Bone marrow (tissue), 2 donors: ENCODE data around the gene TAF15.

Experiments
- DNase-seq, 2 donors: peaks; one replicate each; lab custom pipeline; 2025; lab: John Stamatoyannopoulos, UW

The TAF15 gene

GRCh38 chr17:35821308-35821707, 12.0 kb downstream of the TAF15 start:
- DNase-seq, result no peak

DNA sequence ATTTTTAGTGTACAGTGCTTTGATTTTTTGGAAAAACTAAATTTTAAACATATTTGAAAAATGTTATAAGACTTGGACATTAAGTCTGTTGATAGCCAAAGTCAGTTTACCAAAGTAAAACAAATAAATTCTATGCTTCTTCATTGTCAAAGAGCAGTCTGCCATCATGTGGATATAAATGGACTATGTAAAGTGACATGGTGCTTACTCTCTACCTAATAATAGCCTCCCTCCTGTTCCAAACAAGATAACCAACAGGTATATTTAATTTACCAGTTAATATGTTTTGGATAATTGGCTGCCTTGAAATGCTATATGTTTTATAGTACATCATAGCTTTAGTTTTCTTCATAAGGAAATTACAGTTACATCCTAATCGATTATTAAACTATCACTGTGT, 15.9 kb downstream of the TAF15 start:
- DNase-seq, result no peak

- DNase-seq, result no peak
Measured at GRCh38 chr17:35841101-35841500, 31.8 kb downstream of the TAF15 start.

- DNase-seq, result no peak
Measured at GRCh38 chr17:35841505-35841904, 32.2 kb downstream of the TAF15 start.

GRCh38 chr17:35842239-35842638, 33.0 kb downstream of the TAF15 start:
- no peak for DNase-seq

GRCh38 chr17:35843698-35844097, 34.4 kb downstream of the TAF15 start:
- DNase-seq, result no peak

DNA sequence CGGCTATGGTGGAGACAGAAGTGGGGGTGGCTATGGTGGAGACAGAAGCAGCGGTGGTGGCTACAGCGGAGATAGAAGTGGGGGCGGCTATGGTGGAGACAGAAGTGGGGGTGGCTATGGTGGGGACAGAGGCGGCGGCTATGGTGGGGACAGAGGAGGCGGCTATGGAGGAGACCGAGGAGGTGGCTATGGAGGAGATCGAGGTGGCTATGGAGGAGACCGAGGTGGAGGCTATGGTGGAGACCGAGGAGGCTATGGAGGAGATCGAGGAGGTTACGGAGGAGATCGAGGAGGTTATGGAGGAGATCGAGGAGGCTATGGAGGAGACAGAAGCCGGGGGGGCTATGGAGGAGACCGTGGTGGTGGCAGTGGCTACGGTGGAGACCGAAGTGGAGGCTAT, 35.3 kb downstream of the TAF15 start:
- no peak for DNase-seq

- DNase-seq, result no peak
Measured at GRCh38 chr17:35846055-35846809, 36.9 kb downstream of the TAF15 start.

DNA sequence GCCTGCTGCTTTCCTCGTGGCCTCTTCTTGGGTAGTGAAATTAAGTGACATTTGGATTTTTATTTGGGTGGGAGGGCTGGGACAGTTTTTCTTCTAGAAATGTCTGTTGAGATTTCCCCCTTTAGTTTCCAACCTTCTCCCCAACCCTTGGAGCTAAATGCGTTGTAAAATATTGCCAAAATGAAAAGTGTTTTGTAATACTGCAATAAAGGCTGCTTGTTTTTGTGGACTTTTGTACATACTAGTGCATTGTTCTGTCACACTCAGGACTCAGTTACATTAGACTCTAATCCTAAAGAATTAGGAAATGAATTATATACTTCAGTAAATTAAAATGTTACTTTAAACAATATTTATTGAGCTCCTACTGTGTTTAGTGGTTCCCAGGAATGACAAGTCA, 37.7 kb downstream of the TAF15 start:
- DNase-seq, result no peak

DNA sequence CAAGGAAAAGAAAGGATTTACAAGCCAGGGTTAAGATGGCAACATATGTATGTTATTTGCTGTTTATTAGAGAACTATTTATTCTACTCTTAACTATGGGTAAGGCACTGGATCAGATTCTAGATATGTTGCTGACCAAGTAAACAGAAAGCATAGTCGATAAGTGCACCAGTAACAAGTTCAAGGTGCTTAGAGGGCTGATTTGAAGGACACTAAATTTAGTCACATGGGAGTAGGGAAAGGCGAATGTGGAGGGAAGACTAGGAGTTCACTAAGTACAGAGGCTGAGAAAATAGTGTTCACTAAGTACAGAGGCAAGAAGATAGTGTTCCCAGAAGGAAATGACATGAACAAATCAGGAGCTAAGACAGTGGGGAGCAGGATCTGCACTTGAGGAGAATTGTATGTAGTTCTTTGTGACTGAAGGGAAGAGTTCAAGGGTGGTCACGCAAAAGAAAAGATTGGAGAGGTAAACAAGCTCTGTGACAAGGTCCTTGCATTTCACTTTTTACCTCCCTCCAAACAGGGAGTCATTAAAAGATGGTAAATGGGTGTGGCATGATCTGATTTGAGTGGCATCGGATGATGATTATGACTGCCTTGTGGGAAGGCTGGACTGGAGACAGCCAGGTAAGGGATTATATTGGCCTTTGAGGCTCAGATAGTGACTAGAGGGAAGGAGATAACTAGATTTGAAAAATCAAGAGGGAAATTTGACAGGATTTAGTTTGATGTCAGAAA, 38.5 kb downstream of the TAF15 start:
- no peak for DNase-seq

DNA sequence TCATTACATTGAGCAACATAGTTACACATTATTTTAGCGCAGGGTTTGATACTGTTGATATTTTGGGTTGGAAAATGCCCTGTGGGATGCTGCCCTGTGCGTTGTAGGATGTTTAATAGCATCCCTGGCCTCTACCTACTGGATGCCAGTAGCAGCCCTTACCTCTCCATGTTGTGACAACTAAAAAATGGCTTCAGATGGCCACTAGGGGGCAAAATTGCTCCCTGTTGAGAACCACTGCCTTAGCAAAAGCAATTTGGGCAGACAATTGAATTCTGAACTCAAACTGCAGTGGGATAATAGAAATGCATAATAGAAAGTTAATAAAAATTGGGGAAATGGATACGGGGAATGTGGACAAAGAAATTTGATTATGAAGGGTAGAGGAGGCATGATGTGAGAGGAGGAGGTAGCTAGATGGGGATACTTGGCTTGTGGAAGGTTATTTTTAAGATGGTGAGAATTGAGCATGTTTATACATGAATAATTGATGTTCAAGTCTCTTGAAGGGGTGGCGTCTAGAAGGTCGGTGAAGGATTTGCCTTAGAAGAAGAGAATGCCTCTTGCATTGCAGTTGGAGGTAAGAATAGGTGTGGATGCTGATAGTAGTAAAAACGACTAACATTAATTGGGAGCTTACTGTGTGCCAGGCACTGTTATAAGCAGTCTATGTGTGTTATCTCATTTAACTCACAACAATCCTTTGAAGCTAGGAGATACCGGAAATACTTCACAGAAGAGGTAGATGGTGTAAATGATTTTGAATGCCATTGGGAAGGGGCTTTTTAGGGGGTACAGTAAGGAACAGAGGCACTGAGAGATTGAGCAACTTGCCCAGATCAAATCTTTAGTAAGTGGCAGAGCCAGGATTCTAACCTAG, 40.4 kb downstream of the TAF15 start:
- DNase-seq, result no peak

DNA sequence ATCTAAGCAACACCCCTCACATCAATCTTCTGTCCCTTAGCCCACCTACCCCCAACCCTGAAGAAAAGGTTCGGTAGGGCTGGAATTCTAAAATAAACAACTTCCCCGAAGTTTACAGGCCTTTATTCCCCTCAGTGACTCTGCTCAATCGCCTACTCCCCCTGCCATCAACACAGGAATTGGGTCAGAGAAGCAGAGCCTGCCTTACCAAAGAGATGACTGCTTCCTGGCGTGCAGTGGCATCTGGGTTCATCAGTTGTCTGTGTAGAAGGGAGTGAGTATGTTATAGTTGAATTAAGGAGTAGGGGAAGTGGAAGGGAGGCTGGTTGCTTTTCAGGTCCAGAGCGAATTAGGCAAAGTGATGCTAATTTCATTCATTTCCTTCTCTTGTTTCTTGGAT, 46.7 kb downstream of the TAF15 start:
- no peak for DNase-seq

DNA sequence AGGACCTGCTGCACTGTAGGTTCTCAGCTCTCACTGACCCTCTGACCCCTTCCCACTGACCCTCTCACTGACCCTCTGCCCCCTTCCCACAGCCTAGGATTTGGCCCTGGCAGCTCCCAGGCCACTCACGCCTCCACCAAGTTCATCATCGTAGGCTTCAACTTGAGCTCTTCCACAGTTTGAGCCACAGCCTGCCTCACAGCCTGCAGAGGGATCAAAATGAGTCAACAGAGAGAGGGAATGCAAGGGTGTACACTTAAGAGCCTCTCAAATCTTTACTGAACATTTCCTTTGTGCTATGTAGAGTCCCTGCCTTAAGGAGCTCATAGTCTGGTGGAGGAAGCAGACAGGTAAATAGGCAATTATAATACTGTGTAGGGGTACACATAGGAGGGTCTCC, 47.3 kb downstream of the TAF15 start:
- DNase-seq, result no peak

- no peak for DNase-seq
Measured at GRCh38 chr17:35864853-35865252, 55.6 kb downstream of the TAF15 start.

- DNase-seq, result no peak
Measured at GRCh38 chr17:35865412-35866340, 56.4 kb downstream of the TAF15 start.

DNA sequence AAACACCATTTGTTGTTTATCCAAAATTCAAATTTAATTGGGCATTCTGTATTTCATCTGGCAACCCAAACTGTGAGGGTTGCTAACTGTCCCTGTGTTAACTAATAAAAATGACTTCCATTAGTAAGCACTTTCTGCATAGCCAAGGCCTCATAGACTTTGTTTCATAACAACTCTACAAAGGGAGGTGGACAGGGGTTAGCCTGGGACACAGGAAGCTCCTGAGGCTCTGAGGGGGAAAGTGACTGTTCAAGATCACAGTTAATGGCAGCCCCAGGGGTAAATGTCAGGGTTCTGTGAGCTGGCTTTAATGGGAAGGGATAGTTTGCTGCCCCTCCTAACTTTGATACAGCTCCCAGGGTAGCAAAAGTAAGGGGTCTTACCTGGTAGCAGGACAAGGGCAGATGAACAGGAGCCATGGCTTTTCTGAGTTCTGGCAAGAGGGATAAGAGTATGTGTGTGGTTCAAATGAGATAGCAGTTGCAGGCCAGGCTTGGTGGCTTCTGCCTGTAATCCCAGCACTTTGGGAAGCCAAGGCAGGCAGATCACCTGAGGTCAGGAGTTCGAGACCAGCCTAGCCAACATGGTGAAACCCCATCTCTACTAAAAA, 57.2 kb downstream of the TAF15 start:
- DNase-seq, result no peak

DNA sequence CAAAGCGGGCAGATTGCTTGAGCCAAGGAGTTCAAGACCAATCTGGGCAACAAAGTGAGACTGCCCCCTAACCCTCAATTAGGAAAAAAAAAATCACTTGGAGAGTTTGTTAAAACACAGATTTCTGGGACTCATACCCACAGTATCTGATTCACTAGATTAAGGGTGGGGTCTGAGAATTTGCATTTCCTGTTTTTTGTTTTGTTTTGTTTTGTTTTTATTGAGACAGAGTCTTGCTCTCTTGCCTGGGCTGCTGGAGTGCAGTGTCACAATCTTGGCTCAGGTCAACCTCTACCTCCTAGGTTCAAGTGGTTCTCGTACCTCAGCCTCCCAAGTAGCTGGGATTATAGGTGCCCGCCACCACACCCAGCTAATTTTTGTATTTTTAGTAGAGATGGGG, 58.3 kb downstream of the TAF15 start:
- no peak for DNase-seq

DNA sequence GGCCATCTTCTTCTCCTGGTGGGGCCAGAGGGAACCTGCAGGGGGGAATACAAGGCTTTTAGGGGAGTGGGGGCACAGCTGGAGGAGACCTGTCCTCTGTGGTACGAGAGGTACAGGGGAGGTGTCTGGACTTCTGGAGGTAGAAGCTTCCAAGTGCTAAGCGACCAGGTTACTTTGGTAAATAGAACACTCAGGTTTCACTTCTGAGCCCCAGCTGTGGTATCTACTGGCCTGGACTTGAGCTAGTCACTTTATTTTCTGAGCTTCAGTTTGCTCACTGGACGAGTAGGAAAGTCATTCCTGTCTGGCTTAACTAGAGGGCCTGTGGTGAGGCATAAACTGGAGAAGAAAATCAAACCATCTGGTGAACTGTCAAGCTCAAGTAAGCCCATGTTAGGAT, 59.5 kb downstream of the TAF15 start, which contains the start of gene HEATR9:
TSS of gene HEATR9 (minus strand) at position 155 of the 400 bp plus-strand sequence. CDS start at position 6, 149 bp downstream.
- no peak for DNase-seq

GRCh38 chr17:35870906-35871819, 61.9 kb downstream of the TAF15 start:
- peak in 1 of 2 donors; percentile 8 for DNase-seq
